HG03135 (cell line): Measurements from ENCODE around the gene MYL4.
"Not testable (repeated sequence)": the region's sequence is repeated elsewhere in the genome, so short reads cannot be mapped to it uniquely, and the experiment has no call there.

Source experiments
- ATAC-seq: cut with Tn5 transposase; IDR thresholded peaks from one replicate; pipeline ENCODE4 v1.9.1; 2021; ENCODE audit warnings: mild to moderate bottlenecking, moderate library complexity; ENCODE audit not compliant: unreplicated experiment

Gene MYL4

DNA sequence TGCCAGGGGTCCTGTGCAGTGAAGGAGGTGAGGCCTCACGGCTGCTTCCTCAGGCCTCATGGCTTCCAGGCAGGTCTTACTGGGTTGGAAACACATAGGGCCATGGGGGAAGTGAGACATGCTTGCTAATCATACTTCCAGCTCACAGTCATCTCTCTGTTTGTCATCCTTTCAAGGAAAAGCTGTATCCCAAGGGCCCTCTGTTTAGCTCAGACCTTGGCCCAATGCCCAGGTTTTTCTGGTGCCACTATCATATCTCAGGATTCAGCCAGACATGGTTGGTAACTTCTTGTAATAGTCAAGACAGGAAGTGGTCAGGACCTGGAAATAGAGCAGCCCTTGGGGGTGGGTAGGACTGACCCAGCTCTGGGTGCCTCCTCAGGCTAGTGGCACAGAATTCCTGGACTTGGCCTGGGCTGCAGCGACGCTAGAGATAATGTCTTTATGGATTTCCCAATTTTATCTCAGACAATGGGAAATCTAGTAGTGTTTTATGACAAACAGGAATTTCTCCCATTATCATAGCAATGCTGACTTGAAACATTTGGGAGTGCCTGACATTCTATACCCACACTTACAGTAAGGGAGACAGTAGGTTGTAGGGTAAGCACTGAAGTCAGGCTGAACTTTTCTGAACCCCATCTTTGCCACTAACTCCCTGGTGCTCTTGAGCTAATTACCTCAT is 31.0 kb downstream of the MYL4 start:
- ATAC-seq: no peak

GRCh38 chr17:47240806-47241205 is 31.7 kb downstream of the MYL4 start:
- ATAC-seq: no peak

DNA sequence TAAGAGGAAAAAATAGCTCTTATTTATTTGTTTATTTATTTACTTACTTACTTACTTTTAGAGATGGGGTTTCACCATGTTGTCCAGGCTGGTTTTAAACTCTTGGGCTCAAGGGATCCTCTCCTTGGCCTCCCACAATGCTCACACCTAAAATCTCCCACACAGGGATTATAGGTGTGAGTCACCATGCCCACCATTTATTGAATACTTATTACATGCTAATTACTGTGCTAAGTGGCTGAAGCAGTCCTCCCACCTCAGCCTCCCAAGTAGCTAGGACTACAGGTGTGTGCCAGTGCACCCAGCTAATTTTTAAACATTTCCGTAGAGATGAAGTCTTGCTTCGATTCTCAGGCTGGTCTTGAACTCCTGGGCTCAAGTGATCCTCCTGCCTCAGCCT is 33.5 kb downstream of the MYL4 start:
- no peak for ATAC-seq

GRCh38 chr17:47243737-47244598 is 34.8 kb downstream of the MYL4 start:
- ATAC-seq: no peak

- ATAC-seq: no peak
Observed at GRCh38 chr17:47244697-47245096, 35.5 kb downstream of the MYL4 start.

DNA sequence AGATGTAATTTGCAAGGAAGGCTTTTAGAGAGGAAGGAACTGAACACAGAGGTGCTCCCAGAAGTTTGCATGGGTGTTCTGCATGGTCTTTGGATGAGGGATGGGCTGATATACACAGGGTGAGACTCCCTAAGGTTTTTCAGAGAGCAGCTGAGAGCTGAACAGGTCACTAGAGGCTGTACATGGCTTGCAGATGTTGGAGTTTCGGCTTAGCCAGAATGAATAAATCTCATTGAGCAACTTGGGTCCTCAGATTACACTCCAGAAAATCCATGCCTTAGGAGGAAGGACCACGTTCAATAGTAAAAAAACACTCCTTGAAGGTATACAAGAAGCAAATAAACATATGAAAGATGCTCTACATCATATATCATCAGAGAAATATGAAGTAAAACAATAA is 37.0 kb downstream of the MYL4 start:
- ATAC-seq: no peak

- ATAC-seq: no peak
Observed at GRCh38 chr17:47250855-47251254, 41.7 kb downstream of the MYL4 start.

- no peak for ATAC-seq
Observed at GRCh38 chr17:47251421-47251940, 42.3 kb downstream of the MYL4 start.

DNA sequence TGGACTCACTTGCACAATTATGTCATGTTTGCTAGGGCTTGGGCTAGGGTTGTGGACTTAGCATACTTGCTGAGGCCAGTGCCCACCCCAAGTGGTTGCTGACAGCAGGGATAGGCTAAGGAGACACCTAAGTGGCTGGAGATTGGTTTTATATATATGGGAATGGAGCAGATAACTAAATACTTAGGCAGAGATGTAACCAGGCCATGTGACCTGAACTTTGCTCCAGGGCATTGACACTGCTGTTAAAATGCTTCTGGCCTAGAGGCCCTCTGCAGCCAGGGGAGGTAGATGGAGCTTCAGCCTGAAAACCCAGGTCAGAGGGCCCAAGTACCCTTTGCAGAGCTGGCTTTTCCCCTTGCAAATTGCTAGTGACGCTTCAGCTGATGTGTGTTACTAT is 43.1 kb downstream of the MYL4 start:
- no peak for ATAC-seq

GRCh38 chr17:47252766-47253512 is 43.8 kb downstream of the MYL4 start:
- no peak for ATAC-seq

- peak; percentile 86 for ATAC-seq
Observed at GRCh38 chr17:47253541-47254402, 44.6 kb downstream of the MYL4 start, which contains the start of gene ITGB3. ITGB3 (plus strand) TSS chr17:47253827; CDS start chr17:47253862, 35 bp downstream.

- ATAC-seq: no peak
Observed at GRCh38 chr17:47254403-47254943, 45.3 kb downstream of the MYL4 start.

- ATAC-seq: no peak
Observed at GRCh38 chr17:47257651-47258339, 48.6 kb downstream of the MYL4 start.

- no peak for ATAC-seq
Observed at GRCh38 chr17:47262586-47262985, 53.4 kb downstream of the MYL4 start.

DNA sequence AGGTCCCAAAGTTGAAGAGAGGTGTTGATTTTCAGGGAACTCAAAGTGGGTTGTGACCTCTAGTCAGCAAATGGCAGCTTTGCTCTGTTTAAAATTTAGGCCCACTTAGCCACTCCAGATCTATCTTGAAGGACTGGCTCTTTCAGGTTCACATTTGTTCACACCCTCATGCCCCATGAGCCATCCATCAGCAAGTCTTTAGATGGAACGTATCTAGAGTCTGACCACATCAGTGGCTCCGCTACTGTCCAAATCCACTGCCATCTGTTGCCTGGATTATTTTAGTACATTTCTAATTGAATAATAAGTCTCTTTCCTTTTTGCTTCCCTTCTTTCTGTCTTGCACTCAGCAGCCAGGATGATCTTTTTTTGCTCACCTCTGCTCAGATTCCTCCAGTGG is 55.0 kb downstream of the MYL4 start:
- ATAC-seq: no peak

GRCh38 chr17:47265983-47266541 is 56.9 kb downstream of the MYL4 start:
- no peak for ATAC-seq

DNA sequence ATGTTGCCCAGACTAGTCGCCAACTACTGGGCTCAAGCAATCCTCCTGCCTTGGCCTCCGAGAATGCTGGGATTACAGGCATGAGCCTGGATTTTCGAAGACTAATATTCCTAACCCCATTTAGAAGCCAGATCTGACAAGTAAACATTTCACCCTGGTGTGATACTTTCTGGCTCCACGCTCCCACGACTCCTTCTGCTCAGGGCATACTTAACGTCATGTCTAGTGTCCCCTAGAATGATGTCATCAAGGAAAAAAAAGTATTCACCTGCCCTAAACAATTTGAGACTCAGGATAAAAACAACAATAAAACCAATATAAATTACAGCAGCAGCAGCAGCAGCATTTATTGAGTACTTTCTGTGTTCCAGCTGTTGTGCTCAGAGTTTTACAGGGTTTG is 57.6 kb downstream of the MYL4 start:
- ATAC-seq: no peak

DNA sequence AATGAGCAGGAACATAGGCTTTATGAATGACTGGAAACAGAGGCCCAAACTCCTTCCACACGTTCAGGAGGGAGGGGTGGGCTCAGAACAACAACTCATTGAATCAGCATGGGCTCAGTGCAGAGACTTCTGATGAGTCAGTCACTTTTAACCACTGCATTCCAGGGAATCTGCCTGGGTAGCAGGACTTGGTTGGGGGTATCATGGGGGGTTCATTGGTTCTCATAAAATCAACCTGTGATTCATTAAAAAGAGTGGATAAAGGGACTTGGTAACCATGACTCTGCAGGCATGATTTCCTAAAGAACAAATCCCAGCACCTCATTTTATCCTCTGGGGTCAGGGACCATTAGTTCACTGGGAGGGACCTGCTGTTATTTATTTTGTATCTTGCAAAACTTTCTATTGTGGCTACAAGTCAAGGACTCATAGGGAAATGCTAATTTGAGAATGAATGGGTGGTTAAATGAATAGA is 58.2 kb downstream of the MYL4 start:
- ATAC-seq: no peak

GRCh38 chr17:47268964-47269363 is 59.8 kb downstream of the MYL4 start:
- not testable (repeated sequence) for ATAC-seq
